ENCODE results near the gene SAE1.

- TF ChIP-seq CTCF (IDR thresholded peaks at IDR 0.05), result no peak
- TF ChIP-seq POLR2AphosphoS5 (IDR thresholded peaks at IDR 0.05), result no peak
- TF ChIP-seq POLR2A (IDR thresholded peaks at IDR 0.05), result no peak
Observed at GRCh38 chr19:47183601-47184000, 53.0 kb downstream of the SAE1 start.
